HG03060 (cell line): Measurements from ENCODE around the gene SERPIND1.
"Not testable (repeated sequence)": the region's sequence is repeated elsewhere in the genome, so short reads cannot be mapped to it uniquely, and the experiment has no call there.

Source experiments
- ATAC-seq: cut with Tn5 transposase; IDR thresholded peaks from one replicate; pipeline ENCODE4 v1.9.1; 2021; ENCODE audit warnings: low read depth, moderate number of reproducible peaks; ENCODE audit not compliant: unreplicated experiment

SERPIND1 gene

DNA sequence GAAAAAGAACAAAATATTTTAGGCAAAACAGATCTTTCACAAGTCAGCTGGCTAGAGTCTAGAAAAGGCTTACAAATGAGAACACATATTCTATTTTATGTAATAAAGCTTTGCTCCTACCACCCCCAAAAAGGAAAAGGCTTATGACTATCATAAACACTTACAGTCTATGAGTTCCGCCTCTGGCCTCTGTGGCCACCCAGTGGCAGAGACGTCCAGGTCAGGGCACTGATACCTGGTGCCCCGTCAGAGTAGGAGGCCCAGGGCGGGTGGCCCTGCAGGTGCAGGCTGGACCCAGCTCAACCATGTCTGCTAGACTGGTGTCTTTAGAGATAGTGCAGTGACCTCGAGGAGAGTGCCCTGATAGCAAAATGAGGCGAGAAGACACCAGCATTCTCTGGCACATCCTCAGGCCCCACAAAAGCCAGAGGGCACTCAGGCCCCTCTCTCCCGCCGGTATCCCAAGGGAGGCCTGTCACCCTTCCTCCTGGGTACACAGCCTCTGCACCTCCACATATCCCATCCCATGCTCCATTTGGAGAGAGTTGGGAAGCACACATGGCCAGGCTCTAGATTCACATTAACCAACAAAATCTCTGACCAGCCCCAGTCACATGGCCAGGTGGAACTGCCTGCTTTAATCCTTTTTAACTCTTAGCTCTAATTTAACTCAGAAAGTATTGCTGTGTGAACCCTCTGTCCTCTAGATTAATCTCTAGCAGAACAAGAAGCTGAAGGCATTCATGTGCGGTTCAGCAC is 27.3 kb upstream of the SERPIND1 start:
- no peak for ATAC-seq

GRCh38 chr22:20747223-20747622 is 26.7 kb upstream of the SERPIND1 start:
- no peak for ATAC-seq

DNA sequence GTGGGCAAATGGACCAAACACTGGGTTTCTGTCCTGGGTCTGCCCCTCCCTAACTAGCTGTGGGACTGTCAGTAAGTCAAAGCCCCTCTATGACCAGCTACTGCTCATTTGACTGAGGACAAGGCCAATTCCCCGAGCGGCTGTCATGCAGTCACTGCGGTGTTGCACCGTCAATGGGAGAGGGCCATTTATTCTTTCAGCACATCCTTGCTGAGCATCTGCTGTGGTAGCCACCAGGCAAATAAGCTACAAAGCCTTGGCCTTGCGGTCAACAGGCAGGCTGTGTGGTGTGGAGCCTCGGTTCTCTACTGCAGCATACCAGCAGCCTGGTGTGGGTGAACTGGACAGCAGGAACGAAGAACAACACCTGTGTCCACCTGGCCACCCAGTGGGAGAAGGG is 25.8 kb upstream of the SERPIND1 start:
- no peak for ATAC-seq

DNA sequence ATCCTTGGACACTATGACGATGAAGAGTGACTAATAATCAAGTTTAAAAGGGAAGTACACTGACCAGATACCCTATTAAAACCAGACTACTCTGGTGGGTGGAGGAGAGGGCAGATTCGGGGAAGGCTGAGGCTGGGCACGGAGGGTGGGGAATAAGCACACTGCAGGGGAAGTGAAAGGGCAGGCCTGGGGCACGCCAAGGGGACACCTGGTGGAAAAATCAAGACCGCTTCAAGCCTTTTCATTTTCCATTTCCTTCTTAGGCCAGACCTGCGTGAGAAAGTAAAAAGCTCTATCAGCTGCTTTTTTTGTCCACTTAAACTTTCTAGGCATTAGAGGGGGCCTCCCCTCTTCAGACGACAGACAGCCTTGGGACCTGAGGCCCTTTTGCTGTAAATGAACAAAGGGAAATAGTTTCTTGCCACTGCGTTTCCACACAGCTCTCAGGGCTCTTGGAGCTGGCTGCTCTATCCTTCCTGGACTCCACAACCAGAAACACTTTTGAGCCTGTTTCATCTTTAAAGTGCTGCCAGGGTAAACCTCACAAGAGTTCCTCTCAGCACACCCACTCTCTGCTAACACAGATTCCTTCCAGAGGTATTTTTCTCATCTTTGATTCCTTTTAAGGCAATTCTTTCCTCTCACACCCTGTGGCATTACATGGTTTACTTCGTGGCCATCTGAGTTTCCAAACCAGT is 25.0 kb upstream of the SERPIND1 start:
- peak; percentile 41 for ATAC-seq

GRCh38 chr22:20749453-20749852 is 24.5 kb upstream of the SERPIND1 start:
- no peak for ATAC-seq

GRCh38 chr22:20750461-20751184 is 23.3 kb upstream of the SERPIND1 start:
- no peak for ATAC-seq

DNA sequence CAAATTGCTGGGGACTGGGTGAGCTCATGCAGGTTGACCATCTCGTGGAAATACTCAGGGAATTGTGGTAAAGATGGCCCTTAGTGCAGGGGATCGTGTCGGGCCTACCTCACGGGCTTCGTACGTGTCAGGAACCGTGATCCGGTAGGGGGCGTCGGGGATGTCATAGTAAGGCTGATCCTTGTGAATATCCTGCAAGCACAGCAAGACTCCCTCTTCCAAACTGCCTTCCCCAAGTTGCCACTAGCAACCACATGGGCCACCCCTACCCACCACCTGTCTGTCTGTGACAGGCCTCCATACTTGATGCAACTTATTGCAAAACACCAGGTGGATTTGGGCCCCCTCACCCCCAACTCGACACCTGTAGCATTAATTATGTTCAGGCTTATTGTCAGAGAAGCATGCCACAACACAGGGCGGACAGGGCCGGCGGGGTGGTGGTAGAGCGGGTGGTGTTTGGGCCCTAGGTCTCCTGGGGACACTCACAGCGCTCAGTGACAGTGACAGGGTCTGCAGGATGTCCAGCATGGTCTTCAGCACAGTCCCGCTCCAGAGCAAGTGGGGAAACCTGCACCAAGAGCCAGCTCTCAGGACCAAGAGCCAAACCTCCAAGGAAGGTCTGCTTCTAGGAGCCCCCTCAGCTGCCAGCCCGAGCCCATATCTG is 22.6 kb upstream of the SERPIND1 start:
- ATAC-seq: no peak

DNA sequence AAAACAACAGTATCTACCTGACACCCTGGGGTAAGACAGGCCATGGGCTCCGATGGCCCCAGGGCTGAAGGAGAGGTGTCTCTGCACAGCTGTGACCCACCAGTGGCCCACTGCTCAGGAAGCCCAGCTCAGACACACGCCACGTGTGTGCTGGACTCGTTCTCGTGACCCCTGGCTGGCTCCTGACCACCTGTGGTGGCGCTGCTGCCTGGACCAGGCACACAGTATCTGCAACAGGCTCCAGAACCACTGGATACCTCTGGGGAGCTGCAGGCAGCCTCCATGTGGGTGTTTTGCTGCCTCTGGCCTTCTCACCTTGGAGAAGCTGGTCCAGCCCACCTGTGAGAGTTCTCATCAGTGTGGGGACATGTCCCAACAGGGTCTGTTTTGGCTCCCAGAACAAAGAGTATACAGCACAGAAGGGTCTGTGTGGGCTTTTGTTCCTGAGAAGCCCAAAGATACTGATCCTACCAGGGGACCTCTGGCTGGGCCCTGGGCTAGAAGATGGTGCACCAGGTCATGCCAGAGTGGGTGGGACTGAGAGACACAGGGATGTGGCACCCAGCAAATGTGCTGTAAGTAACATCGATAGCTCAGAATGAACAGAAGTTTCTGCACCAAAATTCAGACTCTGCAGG is 21.7 kb upstream of the SERPIND1 start:
- no peak for ATAC-seq

DNA sequence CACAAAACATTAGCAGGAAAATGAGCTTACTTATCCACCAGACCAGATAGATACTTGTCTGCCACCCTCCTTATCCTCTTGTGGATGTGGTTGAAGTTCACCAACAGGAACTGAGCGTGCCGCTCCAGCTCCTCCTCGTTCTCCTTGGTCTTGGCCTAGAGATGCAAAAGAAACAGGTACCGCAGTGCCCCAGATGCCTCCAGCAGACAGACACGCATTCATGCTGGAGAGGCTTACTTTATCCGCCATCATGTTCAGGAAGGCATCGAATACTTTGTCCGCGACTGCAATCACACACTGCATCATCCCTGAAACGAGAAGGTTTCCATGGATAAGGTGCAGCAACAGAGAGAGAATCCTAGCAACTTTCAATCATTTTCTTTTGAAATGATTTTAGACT is 21.0 kb upstream of the SERPIND1 start:
- ATAC-seq: no peak

GRCh38 chr22:20756846-20757245 is 17.1 kb upstream of the SERPIND1 start:
- ATAC-seq: no peak

GRCh38 chr22:20758688-20759087 is 15.2 kb upstream of the SERPIND1 start:
- no peak for ATAC-seq

- ATAC-seq: no peak
These were observed 13.8 kb upstream of the SERPIND1 start for GRCh38 chr22:20760084-20760483.

- no peak for ATAC-seq
These were observed 12.4 kb upstream of the SERPIND1 start for GRCh38 chr22:20761536-20761935.

- ATAC-seq: no peak
These were observed 11.6 kb upstream of the SERPIND1 start for GRCh38 chr22:20762233-20762796.

DNA sequence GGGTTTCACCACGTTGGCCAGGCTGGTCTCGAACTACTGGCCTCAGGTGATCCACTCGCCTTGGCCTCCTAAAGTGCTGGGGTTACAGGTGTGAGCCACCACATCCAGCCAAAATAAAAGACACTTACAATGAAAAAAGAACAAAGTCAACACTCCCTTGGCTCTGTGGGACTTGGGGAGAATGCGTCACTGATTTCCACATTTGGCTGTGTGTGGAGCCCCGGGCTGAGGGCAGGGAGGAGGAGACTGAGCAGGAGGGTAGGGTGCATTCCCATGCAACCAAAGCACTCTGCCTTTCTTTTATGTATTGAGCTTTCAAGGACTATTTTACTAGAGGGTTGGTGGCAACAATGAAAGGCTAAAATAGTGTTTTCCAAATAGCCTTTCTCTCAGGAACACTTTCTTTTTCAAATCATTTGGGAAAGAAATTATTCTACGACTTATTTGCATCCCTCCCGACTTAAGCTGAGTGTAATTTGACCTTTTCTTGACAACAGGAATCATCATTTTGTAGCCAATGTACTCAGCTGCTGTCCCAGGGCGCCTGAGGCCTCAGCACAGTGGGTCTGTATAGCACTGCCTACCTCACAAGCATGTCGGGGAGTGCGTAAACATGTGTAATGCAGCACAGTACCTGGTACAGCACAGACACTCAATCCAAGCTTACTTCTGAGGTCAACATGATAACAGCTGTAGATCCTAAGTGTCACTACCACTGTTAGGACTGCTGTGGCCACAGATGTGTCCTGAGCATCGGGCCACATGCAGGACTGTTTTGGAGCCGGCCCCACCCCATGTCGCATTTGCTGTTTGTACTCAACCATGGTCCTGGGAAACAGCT is 10.1 kb upstream of the SERPIND1 start:
- no peak for ATAC-seq

DNA sequence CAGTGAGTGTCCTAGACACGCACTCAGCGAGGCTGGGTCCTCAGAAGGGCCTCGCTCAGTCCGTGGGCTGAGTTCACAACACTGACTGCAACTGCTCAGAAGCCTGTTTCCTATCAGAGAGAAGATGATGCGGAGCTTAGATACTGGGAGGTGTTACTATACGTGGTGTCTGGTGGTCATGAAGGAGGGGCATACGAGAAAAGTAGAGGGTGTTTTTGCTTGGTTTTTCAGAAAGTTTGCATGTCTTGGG is 9.5 kb upstream of the SERPIND1 start:
- ATAC-seq: no peak

- no peak for ATAC-seq
These were observed 9.2 kb upstream of the SERPIND1 start for GRCh38 chr22:20764729-20765128.

GRCh38 chr22:20765938-20766337 is 8.0 kb upstream of the SERPIND1 start:
- ATAC-seq: no peak

GRCh38 chr22:20766530-20766929 is 7.4 kb upstream of the SERPIND1 start:
- ATAC-seq: no peak

GRCh38 chr22:20769496-20769826 is 4.5 kb upstream of the SERPIND1 start:
- ATAC-seq: not testable (repeated sequence)
